Measurements from ENCODE around the gene CAMK2B.

CAMK2B gene

DNA sequence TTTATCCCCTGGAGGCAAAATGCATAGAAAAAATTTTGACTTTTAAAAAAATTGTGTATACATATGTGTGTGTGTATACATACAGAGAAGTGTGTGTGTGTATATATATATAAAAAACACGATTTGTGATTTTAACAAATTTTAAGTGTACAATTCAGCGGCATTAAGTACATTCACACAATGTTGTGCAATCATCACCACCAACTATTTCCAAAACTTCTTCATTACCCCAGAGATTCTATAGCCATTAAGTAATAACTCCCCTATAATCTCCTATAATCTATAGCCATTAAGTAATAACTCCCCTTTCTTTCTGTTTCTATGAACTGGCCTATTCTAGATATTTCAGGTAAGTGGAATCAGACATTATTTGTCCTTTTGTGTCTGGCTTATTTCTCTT is 20.7 kb upstream of the CAMK2B start:
- no peaks in the 10 kb centered on the region for H4K20me1 ChIP-seq (ENCODE audit: insufficient read depth, low read length)
- no peaks in the 10 kb centered on the region for H3F3A ChIP-seq (ENCODE audit: insufficient read depth, low read length)
- H3K4me3 ChIP-seq (ENCODE audit: low read length), result no peak overlapping the region
- H2AFZ ChIP-seq (ENCODE audit: low read length), result no peak overlapping the region
- H3K36me3 ChIP-seq (replicated peaks; ENCODE audit: insufficient read depth, low read length), result no peaks in the 10 kb centered on the region
- TF ChIP-seq EZH2phosphoT487 (IDR thresholded peaks at IDR 0.05; ENCODE audit: low read length), result no peak
- TF ChIP-seq CTCF (IDR thresholded peaks at IDR 0.05; ENCODE audit: low read length), result no peak
- TF ChIP-seq EZH2 (optimal IDR thresholded peaks at IDR 0.05; ENCODE audit: low read depth, low read length), result no peak
- no peak overlapping the region for H3K4me2 ChIP-seq (ENCODE audit: low read depth, low read length)
- no peaks in the 10 kb centered on the region for H3K79me2 ChIP-seq (ENCODE audit: low read length)
- H3K4me1 ChIP-seq (ENCODE audit: low read length), result no peaks in the 10 kb centered on the region
- no peak overlapping the region for H3K27ac ChIP-seq (ENCODE audit: low read length)
- no peak overlapping the region for H3K9ac ChIP-seq (ENCODE audit: low read length)
- H3K9me3 ChIP-seq (replicated peaks; ENCODE audit: insufficient read depth, low read length), result no peaks in the 10 kb centered on the region
- no peaks in the 10 kb centered on the region for H3K27me3 ChIP-seq (replicated peaks; ENCODE audit: insufficient read depth, low read length)
- DNase-seq, result no peak
- H3K9me2 ChIP-seq (replicated peaks; ENCODE audit: insufficient read depth, low read length), result no peaks in the 10 kb centered on the region

GRCh38 chr7:44341401-44341800 is 16.0 kb upstream of the CAMK2B start:
- Histone ChIP-seq H3K27me3 (replicated peaks; ENCODE audit: insufficient read depth, low read length) (no peaks in the 10 kb centered on the region), H3K27ac (ENCODE audit: low read length) (no peak overlapping the region), H3K4me1 (ENCODE audit: low read length) (no peaks in the 10 kb centered on the region), H3K9me2 (replicated peaks; ENCODE audit: insufficient read depth, low read length) (no peaks in the 10 kb centered on the region), H3K9me3 (replicated peaks; ENCODE audit: insufficient read depth, low read length) (no peaks in the 10 kb centered on the region), H4K20me1 (ENCODE audit: insufficient read depth, low read length) (no peaks in the 10 kb centered on the region), H3K9ac (ENCODE audit: low read length) (no peak overlapping the region), H3K36me3 (replicated peaks; ENCODE audit: insufficient read depth, low read length) (no peaks in the 10 kb centered on the region), H2AFZ (ENCODE audit: low read length) (no peak overlapping the region), H3K4me3 (ENCODE audit: low read length) (no peak overlapping the region), H3K79me2 (ENCODE audit: low read length) (no peaks in the 10 kb centered on the region), H3K4me2 (ENCODE audit: low read depth, low read length) (no peak overlapping the region), H3F3A (ENCODE audit: insufficient read depth, low read length) (no peaks in the 10 kb centered on the region)
- TF ChIP-seq EZH2 (optimal IDR thresholded peaks at IDR 0.05; ENCODE audit: low read depth, low read length), result no peak
- no peak for TF ChIP-seq EZH2phosphoT487 (IDR thresholded peaks at IDR 0.05; ENCODE audit: low read length)
- no peak for TF ChIP-seq CTCF (IDR thresholded peaks at IDR 0.05; ENCODE audit: low read length)
- no peak for DNase-seq

GRCh38 chr7:44338600-44338999 is 13.2 kb upstream of the CAMK2B start:
- no peak for TF ChIP-seq EZH2 (optimal IDR thresholded peaks at IDR 0.05; ENCODE audit: low read depth, low read length)
- no peak for TF ChIP-seq EZH2phosphoT487 (IDR thresholded peaks at IDR 0.05; ENCODE audit: low read length)
- TF ChIP-seq CTCF (IDR thresholded peaks at IDR 0.05; ENCODE audit: low read length), result no peak
- no peak overlapping the region for H3K4me3 ChIP-seq (ENCODE audit: low read length)
- H3K27ac ChIP-seq (ENCODE audit: low read length), result no peak overlapping the region
- H3F3A ChIP-seq (ENCODE audit: insufficient read depth, low read length), result no peaks in the 10 kb centered on the region
- H3K9me3 ChIP-seq (replicated peaks; ENCODE audit: insufficient read depth, low read length), result no peaks in the 10 kb centered on the region
- H3K79me2 ChIP-seq (ENCODE audit: low read length), result no peaks in the 10 kb centered on the region
- no peaks in the 10 kb centered on the region for H3K27me3 ChIP-seq (replicated peaks; ENCODE audit: insufficient read depth, low read length)
- no peak overlapping the region for H3K9ac ChIP-seq (ENCODE audit: low read length)
- no peaks in the 10 kb centered on the region for H3K9me2 ChIP-seq (replicated peaks; ENCODE audit: insufficient read depth, low read length)
- DNase-seq, result no peak
- H2AFZ ChIP-seq (ENCODE audit: low read length), result no peak overlapping the region
- H3K4me1 ChIP-seq (ENCODE audit: low read length), result no peaks in the 10 kb centered on the region
- H3K36me3 ChIP-seq (replicated peaks; ENCODE audit: insufficient read depth, low read length), result no peaks in the 10 kb centered on the region
- H4K20me1 ChIP-seq (ENCODE audit: insufficient read depth, low read length), result no peaks in the 10 kb centered on the region
- H3K4me2 ChIP-seq (ENCODE audit: low read depth, low read length), result no peak overlapping the region

Data from MM.1S (cell line).